GM10266 (cell line): ENCODE results near the gene CPM.

Experiments used
- DNase-seq: peaks from one replicate; pipeline ENCODE4 v3.0.0; 2012; ENCODE audit errors: extremely low spot score
- CTCF ChIP-seq: IDR thresholded peaks from 2 replicates; pipeline ENCODE4 v1.5.1; 2012; ENCODE audit warnings: mild to moderate bottlenecking, low read depth; ENCODE audit not compliant: control insufficient read depth, insufficient read depth; ENCODE audit errors: missing control alignments

CPM gene

GRCh38 chr12:68871396-68871795 is 61.6 kb downstream of the CPM start:
- TF ChIP-seq CTCF, result no peak
- DNase-seq, result no peak

GRCh38 chr12:68870443-68870842 is 62.5 kb downstream of the CPM start:
- no peak for TF ChIP-seq CTCF

GRCh38 chr12:68870011-68870410 is 63.0 kb downstream of the CPM start:
- TF ChIP-seq CTCF, result no peak
- no peak for DNase-seq

More at GRCh38 chr12:68870443-68870842, 62.5 kb downstream of the CPM start:
- no peak for DNase-seq

GRCh38 chr12:68868043-68868790 is 64.8 kb downstream of the CPM start:
- no peak for TF ChIP-seq CTCF
- no peak for DNase-seq

- no peak for DNase-seq
- no peak for TF ChIP-seq CTCF
Measured at GRCh38 chr12:68867606-68868005, 65.4 kb downstream of the CPM start.

- DNase-seq, result no peak
- no peak for TF ChIP-seq CTCF
Measured at GRCh38 chr12:68866950-68867349, 66.0 kb downstream of the CPM start.

GRCh38 chr12:68865399-68866164 is 67.4 kb downstream of the CPM start:
- DNase-seq, result no peak
- TF ChIP-seq CTCF, result no peak
